Immature natural killer cell (primary cell): ENCODE measurements around the gene ENTR1. TPM values are rescaled to one million over a fixed set of nuclear protein-coding genes. Genes with fewer than 3 reads are reported as not detected.
A peak's percentile ranks its signal among the peaks of the same experiment; 100 is the strongest.

Source experiments
- DNase-seq, 3 donors: peaks; one replicate each; pipeline ENCODE4 v3.0.0; 2022; ENCODE audit warnings: mixed read lengths in 1 of 3
- H3K27ac Mint-ChIP-seq, 6 donors: one replicate each; pipeline ENCODE4 v1.8.0; 2020; ENCODE audit warnings: mixed read lengths in 6 of 6, mild to moderate bottlenecking in 5 of 6, inconsistent platforms in 4 of 6, moderate library complexity in 3 of 6
- H3K27me3 Mint-ChIP-seq, 3 donors: one replicate each; pipeline ENCODE4 v1.8.0; 2020 to 2021; ENCODE audit warnings: low read depth in 3 of 3, mild to moderate bottlenecking in 3 of 3, mixed read lengths in 3 of 3, moderate library complexity in 3 of 3, inconsistent platforms in 1 of 3
- H3K36me3 Mint-ChIP-seq, 3 donors: one replicate each; pipeline ENCODE4 v1.8.0; 2020; ENCODE audit warnings: mixed read lengths in 3 of 3, inconsistent platforms in 2 of 3, mild to moderate bottlenecking in 2 of 3
- H3K4me1 Mint-ChIP-seq, 2 donors: one replicate each; pipeline ENCODE4 v1.8.0; 2020; ENCODE audit warnings: inconsistent platforms in 2 of 2, mild to moderate bottlenecking in 2 of 2, mixed read lengths in 2 of 2, moderate library complexity in 1 of 2
- H3K4me3 Mint-ChIP-seq, 5 donors: one replicate each; pipeline ENCODE4 v1.8.0; 2020; ENCODE audit warnings: mild to moderate bottlenecking in 5 of 5, mixed read lengths in 5 of 5, inconsistent platforms in 3 of 5, moderate library complexity in 3 of 5
- H3K9me3 Mint-ChIP-seq, 6 donors: one replicate each; pipeline ENCODE4 v1.8.0; 2020; ENCODE audit warnings: mild to moderate bottlenecking in 6 of 6, mixed read lengths in 6 of 6, inconsistent platforms in 4 of 6, moderate library complexity in 3 of 6
- polyA plus RNA-seq, 3 donors: library from polyadenylated mRNA; unstranded; fragments of 300-500 nt; fragmentation: Illumina TruSeq; gene quantifications; one replicate each; pipeline ENCODE4 v1.2.3, GENCODE V29; 2021

ENTR1 gene
- polyA plus RNA-seq, 3 donors from 2014 or later, result 5.7 to 11.5 (median 6.2) TPM

DNA sequence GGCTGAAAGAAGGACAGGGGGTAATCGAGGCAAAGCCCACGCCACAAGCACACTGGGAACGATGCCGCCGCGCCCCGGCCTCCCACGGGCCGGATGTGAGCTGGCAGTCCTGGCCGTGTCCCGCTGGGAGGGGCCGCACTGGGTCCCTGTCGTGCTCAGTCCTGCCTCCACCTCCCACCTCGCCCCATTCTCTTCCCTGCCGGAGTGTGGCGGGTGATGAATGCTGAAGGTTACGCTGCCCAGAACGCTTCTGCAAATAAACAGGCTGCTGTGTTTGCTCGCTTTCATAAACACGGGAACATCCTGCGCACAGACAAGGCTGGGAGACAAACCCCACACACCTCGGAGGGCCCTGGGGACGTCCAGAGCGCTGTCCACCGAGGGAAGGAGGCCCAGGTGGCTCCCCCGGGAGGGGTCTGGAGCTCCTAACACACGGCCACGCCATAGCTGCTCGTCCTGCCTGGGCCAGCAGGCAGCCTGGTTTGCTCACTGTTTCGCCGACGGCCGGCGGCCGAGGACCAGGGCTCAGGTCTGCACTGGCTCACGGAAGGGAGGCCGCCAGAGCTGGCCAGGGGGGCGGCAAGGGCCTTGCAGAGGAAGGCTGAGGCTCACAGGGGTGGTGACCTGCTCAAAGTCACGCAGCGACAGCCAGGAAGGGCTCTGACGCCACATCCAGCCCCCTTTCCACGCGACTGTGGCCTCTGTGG, 49.2 kb downstream of the ENTR1 start:
- Mint-ChIP-seq H3K36me3 (no peaks in the 10 kb centered on the region), H3K27me3 (peaks cover 0 to 5% (median 2%) of the 10 kb centered on the region in 3 donors)

DNA sequence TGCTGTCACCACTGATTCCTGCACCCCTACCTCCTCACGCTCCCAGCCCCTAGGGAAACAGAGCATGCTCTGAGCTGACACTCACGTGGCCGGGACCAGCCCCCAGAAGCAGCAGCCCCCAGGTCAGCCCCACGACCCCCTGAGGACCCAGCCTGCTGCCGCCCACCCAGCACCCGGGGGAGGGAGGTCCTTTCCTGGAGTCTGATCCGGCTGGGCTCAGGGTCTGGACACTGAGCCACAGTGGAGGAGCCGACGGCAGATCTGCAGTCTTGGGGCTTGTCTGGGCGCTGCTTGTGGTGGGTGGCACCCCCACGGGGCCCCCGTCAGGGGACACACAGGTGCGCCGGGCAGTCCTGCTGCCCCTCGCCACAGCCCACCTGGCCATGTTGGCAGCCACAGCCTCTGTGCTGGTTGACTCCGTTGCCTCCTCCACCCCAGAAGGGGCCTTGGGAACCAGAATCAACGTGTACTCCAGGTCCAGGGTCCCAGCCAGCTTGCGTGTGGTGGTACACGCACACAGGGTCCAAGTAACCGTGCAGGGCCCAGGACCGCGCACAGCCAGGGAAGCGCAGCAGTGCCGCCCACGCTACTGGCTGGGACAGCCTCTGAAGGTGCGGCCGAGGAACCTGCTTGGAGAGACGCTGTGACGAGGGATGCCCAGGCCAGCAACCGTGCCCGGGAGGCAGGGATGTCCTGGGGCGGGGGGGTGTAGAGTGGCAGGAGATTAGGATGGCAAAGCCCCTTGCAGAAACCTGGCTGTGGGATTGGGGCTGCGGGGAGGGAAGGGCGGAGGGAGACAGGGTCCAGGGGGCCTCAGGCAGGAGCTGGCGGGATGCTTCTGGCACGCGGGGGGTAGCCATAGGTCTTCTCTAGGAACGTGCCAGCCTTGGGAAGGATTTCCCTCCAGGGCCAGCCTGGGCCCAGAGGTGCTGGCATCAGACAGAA, 50.4 kb downstream of the ENTR1 start:
- peaks cover 0 to 5% (median 2%) of the 10 kb centered on the region in 3 donors for H3K27me3 Mint-ChIP-seq
- DNase-seq, result no peak
- H3K36me3 Mint-ChIP-seq, result no peaks in the 10 kb centered on the region
- no peak overlapping the region for H3K4me3 Mint-ChIP-seq
- peaks cover 0 to 2% of the 10 kb centered on the region in 2 donors for H3K4me1 Mint-ChIP-seq
- H3K9me3 Mint-ChIP-seq, result no peaks in the 10 kb centered on the region
- H3K27ac Mint-ChIP-seq, result peak overlapping the region in 1 of 6 donors; percentile 61

More for the DNA sequence above, 49.2 kb downstream of the ENTR1 start:
- H3K9me3 Mint-ChIP-seq, result no peaks in the 10 kb centered on the region
- no peak for DNase-seq
- no peak overlapping the region for H3K27ac Mint-ChIP-seq
- no peak overlapping the region for H3K4me3 Mint-ChIP-seq
- H3K4me1 Mint-ChIP-seq, result peaks cover 0 to 2% of the 10 kb centered on the region in 2 donors

DNA sequence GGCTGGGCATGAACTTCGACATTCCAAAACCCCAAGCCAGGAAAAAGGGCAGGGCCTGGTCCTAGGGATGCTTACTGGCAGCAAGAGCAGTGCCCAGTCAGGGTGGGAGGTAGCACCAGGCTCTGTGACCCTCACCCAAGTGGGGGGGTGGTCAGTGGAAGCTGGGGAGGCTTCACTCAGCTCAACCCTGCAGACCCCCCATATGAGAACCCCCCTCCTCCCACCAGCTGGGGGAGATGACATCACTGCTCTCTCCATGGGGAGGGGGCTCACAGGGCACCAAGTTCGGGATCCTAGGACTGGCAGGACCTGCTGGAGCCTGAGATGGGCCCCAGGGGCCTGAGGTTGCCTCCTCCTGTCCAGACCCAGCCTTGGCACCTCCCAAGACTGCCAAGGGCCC, 51.5 kb downstream of the ENTR1 start:
- no peak for DNase-seq
- peaks cover 0 to 7% (median 2%) of the 10 kb centered on the region in 3 donors for H3K27me3 Mint-ChIP-seq
- no peak overlapping the region for H3K27ac Mint-ChIP-seq
- H3K9me3 Mint-ChIP-seq, result no peaks in the 10 kb centered on the region
- no peaks in the 10 kb centered on the region for H3K36me3 Mint-ChIP-seq
- peaks cover 0 to 2% of the 10 kb centered on the region in 2 donors for H3K4me1 Mint-ChIP-seq
- H3K4me3 Mint-ChIP-seq, result no peak overlapping the region

DNA sequence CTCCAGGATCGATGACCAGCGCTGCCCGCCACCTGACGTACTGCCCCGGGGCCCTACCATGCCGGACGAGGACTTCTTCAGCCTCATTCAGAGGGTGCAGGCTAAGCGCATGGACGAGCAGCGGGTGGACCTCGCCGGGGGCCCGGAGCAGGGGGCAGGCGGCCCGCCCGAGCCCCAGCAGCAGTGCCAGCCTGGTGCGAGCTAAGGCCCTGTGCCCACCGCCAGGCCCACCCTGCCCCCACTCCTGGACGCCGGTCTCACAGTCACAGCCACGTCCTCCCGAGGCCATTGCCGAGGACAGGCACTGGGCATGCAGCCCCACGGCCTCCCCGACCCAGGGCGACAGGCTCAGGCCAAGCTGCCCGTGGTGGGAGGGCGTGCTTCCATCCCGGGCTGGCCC, 52.4 kb downstream of the ENTR1 start:
- no peak for DNase-seq
- Mint-ChIP-seq H3K27me3 (peaks cover 0 to 5% (median 2%) of the 10 kb centered on the region in 3 donors), H3K9me3 (no peaks in the 10 kb centered on the region), H3K4me1 (peaks cover 0 to 2% of the 10 kb centered on the region in 2 donors), H3K4me3 (no peak overlapping the region), H3K27ac (no peak overlapping the region), H3K36me3 (no peaks in the 10 kb centered on the region)

DNA sequence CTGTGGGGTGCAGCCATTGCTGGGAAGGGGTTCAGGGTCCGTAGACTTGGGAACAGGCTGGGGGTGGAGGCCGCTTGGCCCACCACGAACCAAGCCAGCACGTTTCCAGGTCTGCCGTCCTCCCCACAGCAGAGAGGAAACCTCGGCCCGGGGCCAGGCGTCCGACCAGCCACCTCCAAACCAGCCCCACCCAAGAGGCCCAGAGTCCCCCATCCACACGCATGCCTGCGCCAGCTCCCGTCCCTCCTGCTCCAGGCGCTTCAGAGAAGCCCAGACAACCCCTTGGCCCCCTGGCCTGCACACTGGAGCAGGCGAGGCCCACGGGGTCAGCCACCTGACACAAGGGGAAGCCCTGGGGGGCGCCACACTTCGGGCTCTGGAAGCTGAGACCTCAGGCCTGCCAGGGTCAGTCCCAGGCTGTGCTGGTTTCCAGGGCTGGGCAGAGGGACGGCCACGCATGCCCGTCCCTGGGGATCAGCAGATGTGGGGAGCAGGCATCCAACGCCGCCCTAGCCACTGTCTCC, 53.1 kb downstream of the ENTR1 start:
- DNase-seq, result no peak
- Mint-ChIP-seq H3K4me3 (no peak overlapping the region), H3K9me3 (no peaks in the 10 kb centered on the region), H3K27ac (no peak overlapping the region), H3K27me3 (peaks cover 0 to 5% (median 2%) of the 10 kb centered on the region in 3 donors), H3K4me1 (no peaks in the 10 kb centered on the region), H3K36me3 (no peaks in the 10 kb centered on the region)

DNA sequence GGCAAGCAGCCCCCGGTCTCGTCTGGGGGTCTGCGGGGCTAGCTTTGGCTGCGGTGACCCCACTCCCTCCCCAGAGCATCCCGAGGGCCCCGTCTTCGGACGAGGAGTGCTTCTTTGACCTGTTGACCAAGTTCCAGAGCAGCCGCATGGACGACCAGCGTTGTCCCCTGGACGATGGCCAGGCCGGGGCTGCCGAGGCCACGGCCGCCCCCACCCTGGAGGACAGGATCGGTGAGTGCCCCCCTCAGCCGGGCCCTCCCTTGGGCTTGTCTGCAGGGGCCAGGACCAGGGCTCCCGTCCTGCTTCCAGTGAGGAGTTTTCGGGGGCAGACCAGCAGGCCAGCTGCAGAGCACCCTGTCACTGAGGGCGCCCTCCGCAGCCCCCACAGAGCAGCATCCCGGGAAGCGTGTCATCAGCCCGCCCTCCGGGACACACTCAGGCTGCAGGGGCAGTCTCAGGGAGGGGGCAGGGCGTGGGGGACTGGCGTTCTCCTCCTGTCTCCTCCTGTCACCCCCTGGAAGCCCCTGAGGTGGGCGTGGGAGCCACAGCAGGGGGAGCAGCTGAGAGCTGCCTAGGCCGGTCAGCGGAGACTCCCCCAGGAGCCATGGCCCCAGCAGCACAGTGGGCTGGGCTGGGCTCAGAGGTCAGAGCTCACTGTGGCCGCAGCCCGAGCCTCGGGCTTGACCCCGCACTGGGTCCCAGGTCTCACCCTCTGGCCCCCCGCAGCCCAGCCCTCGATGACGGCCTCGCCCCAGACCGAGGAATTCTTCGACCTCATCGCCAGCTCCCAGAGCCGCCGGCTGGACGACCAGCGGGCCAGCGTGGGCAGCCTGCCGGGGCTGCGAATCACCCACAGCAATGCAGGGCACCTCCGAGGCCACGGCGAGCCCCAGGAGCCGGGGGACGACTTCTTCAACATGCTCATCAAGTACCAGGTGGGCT, 54.5 kb downstream of the ENTR1 start:
- no peaks in the 10 kb centered on the region for H3K9me3 Mint-ChIP-seq
- H3K4me3 Mint-ChIP-seq, result no peak overlapping the region
- no peaks in the 10 kb centered on the region for H3K4me1 Mint-ChIP-seq
- no peak for DNase-seq
- H3K36me3 Mint-ChIP-seq, result no peaks in the 10 kb centered on the region
- H3K27ac Mint-ChIP-seq, result no peak overlapping the region
- H3K27me3 Mint-ChIP-seq, result peaks cover 0 to 3% (median 2%) of the 10 kb centered on the region in 3 donors

DNA sequence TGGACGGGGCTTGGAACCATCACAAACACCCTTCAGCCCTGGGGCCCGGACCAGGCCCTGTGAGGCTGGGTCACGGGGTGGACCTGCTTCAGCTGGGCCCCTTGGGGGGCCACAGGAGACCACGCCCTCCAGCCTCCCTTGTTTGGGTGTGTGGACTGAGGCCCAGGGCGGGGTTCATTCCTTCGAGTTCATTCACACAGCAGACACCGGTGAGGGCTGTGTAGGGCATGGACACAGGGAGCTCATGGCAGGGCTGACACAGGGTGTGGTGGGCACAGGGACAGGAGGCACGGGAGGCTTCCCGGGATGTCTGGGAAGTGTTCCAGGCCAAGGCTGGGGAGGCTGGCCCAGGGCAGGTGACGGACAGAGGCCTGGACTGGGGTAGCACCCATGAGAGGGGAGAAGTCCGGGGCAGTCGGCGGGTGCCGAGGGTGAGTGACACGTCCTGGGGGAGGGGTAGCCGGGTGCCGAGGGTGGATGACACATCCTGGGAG, 55.8 kb downstream of the ENTR1 start:
- no peak for DNase-seq
- no peak overlapping the region for H3K4me3 Mint-ChIP-seq
- H3K4me1 Mint-ChIP-seq, result no peaks in the 10 kb centered on the region
- peaks cover 0 to 4% (median 3%) of the 10 kb centered on the region in 3 donors for H3K27me3 Mint-ChIP-seq
- no peaks in the 10 kb centered on the region for H3K36me3 Mint-ChIP-seq
- no peak overlapping the region for H3K27ac Mint-ChIP-seq
- no peaks in the 10 kb centered on the region for H3K9me3 Mint-ChIP-seq

DNA sequence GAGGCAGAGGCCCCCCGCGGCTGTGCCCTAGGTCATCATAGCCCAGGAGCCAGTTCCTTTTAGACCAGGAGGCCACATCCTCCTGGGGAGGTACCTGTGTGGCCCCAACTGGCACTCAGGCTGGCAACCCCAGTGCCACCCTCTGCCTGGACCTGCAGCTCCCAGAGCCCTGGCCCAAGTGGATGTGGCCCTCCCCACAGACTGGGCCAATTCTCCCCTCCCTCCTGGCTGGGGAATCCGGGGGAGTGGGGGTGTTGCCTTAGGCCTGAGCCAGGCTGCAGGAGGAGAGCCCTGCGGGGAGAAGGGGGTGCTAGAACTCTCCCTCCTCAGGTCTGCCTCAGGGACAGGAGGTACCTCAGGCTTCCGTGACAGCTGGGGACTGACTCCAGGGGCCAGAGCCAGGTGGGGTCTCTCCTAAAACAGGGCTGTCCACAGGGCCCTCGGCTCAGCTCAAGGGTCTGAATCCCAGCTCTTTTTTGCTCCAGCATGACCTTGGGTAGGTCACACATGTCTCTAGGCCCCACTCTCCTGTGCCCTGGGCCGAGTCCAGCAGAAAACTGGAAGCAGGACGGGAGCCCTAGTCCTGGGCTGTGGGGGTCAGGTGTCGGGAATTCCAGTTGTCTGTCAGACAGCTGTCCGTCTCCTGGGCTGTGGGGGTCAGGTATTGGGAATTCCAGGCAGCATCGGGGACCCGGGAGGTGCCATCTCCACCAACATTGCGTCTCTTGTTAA, 56.5 kb downstream of the ENTR1 start:
- H3K4me3 Mint-ChIP-seq, result no peak overlapping the region
- no peak overlapping the region for H3K27ac Mint-ChIP-seq
- H3K27me3 Mint-ChIP-seq, result peaks cover 0 to 4% (median 3%) of the 10 kb centered on the region in 3 donors
- no peaks in the 10 kb centered on the region for H3K36me3 Mint-ChIP-seq
- no peaks in the 10 kb centered on the region for H3K4me1 Mint-ChIP-seq
- no peaks in the 10 kb centered on the region for H3K9me3 Mint-ChIP-seq
- DNase-seq, result no peak

DNA sequence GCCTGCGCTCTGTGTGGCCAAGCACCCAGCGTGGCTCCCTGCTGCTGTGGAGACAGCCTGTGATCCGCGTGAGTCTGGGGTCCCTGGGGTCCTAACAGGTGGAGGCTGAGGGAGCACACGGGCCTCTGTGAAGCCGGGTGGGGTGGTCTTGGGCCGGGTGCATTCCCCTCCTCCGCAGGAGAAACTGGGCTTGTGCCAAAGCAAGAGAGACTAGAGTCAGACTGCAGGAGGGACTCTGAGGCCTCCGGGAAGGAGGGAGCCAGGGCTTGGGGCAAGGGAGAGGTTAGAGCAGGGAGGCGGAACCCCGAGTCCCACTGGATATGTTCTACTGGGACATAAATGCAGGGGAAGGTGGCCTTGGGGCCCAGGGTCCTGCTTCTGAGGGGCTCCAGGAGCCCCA, 57.3 kb downstream of the ENTR1 start:
- no peaks in the 10 kb centered on the region for H3K9me3 Mint-ChIP-seq
- no peak for DNase-seq
- H3K36me3 Mint-ChIP-seq, result no peaks in the 10 kb centered on the region
- peaks cover 0 to 4% (median 2%) of the 10 kb centered on the region in 3 donors for H3K27me3 Mint-ChIP-seq
- H3K27ac Mint-ChIP-seq, result no peak overlapping the region
- no peak overlapping the region for H3K4me3 Mint-ChIP-seq
- H3K4me1 Mint-ChIP-seq, result no peaks in the 10 kb centered on the region

DNA sequence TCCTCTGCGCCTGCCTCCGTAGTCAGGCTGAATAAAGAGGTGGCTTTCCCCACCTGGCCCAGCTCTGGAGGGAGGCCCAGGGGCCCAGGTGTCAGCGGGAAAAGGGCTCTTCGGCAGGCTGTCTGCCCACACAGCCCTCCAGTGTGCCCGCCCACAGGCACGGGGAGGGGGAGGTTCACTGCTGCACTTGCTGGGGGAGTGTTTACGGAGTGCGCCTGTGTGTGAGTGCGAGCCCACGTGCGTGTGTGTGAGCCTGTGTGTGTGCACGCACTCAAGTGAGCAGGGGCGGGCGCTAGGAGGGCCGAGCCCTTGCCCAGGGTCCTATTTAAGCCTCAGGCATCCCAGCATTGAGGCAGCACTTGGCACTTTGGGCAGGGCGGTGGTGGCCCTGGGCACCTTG, 57.7 kb downstream of the ENTR1 start:
- H3K4me1 Mint-ChIP-seq, result no peaks in the 10 kb centered on the region
- no peak overlapping the region for H3K27ac Mint-ChIP-seq
- peaks cover 0 to 4% (median 2%) of the 10 kb centered on the region in 3 donors for H3K27me3 Mint-ChIP-seq
- no peak for DNase-seq
- no peaks in the 10 kb centered on the region for H3K36me3 Mint-ChIP-seq
- H3K9me3 Mint-ChIP-seq, result no peaks in the 10 kb centered on the region
- H3K4me3 Mint-ChIP-seq, result no peak overlapping the region
